SU-DHL-6 (cell line): ENCODE measurements around the gene OLFM2.
"Not testable (repeated sequence)": the region's sequence is repeated elsewhere in the genome, so short reads cannot be mapped to it uniquely, and the experiment has no call there.

Experiments
- H2AFZ ChIP-seq: fragments of 200-600 bp; sonication (generic); 2 replicates; pipeline ENCODE4 v1.6.1; 2014; ENCODE audit warnings: low read depth, mild to moderate bottlenecking, moderate library complexity, mixed read lengths, antibody characterized with exemption, low read length; ENCODE audit not compliant: severe bottlenecking
- H3F3A ChIP-seq: fragments of 200-600 bp; shearing (Covaris generic); 2 replicates; pipeline ENCODE4 v1.6.0; 2016; ENCODE audit warnings: antibody characterized with exemption, mild to moderate bottlenecking; ENCODE audit not compliant: insufficient read depth
- H3K27ac ChIP-seq: fragments of 200-600 bp; sonication (generic); 2 replicates; pipeline ENCODE4 v1.5.1; 2016; ENCODE audit warnings: low read depth, mild to moderate bottlenecking, low read length, moderate library complexity, mixed read lengths
- H3K27me3 ChIP-seq: fragments of 200-600 bp; sonication (generic), shearing (Covaris generic); 2 replicates; pipeline ENCODE4 v1.6.0; 2014; ENCODE audit warnings: mild to moderate bottlenecking, low read length
- H3K36me3 ChIP-seq: fragments of 200-600 bp; sonication (generic); 2 replicates; pipeline ENCODE4 v1.6.1; 2014; ENCODE audit warnings: mild to moderate bottlenecking, low read length, mixed read lengths
- H3K4me2 ChIP-seq: fragments of 300-600, 200-600 bp; shearing (Covaris generic), sonication (generic); 2 replicates; pipeline ENCODE4 v1.6.0; 2014; ENCODE audit warnings: low read length, low read depth, mild to moderate bottlenecking; ENCODE audit not compliant: poor library complexity, severe bottlenecking
- H3K4me3 ChIP-seq: fragments of 200-600 bp; sonication (generic); 2 replicates; pipeline ENCODE4 v1.5.1; 2014; ENCODE audit warnings: antibody characterized with exemption, low read length, mild to moderate bottlenecking, mixed read lengths; ENCODE audit not compliant: insufficient read depth, poor library complexity, severe bottlenecking
- H3K79me2 ChIP-seq: fragments of 200-600 bp; sonication (generic); 2 replicates; pipeline ENCODE4 v1.6.1; 2014; ENCODE audit warnings: mild to moderate bottlenecking, low read length, moderate library complexity; ENCODE audit not compliant: insufficient read depth
- H3K9ac ChIP-seq: fragments of 200-600 bp; sonication (generic); 2 replicates; pipeline ENCODE4 v1.7.0; 2014; ENCODE audit warnings: mild to moderate bottlenecking, low read length
- H3K9me2 ChIP-seq: fragments of 200-600 bp; sonication (generic); replicated peaks from 2 replicates; pipeline ENCODE4 v1.6.1; 2014; ENCODE audit warnings: low read length; ENCODE audit not compliant: insufficient read depth
- H3K9me3 ChIP-seq: fragments of 200-600 bp; sonication (generic); 2 replicates; pipeline ENCODE4 v1.6.1; 2014; ENCODE audit warnings: low read length, mixed read lengths; ENCODE audit not compliant: insufficient read depth
- H4K20me1 ChIP-seq: fragments of 200-600 bp; sonication (generic); 2 replicates; pipeline ENCODE4 v1.6.1; 2014; ENCODE audit warnings: low read depth, mild to moderate bottlenecking, antibody characterized with exemption, low read length, moderate library complexity, mixed read lengths
- EZH2phosphoT487 ChIP-seq: fragments of 200-600 bp; sonication (generic), shearing (Covaris generic); conservative IDR thresholded peaks from 2 replicates; pipeline ENCODE4 v1.6.1; 2018; ENCODE audit warnings: mild to moderate bottlenecking, antibody characterized with exemption, low read length, moderate library complexity, mixed read lengths
- TF ChIP-seq, protein P1 (sequence below): fragments of 200-600 bp; sonication (generic); IDR thresholded peaks from one replicate; pipeline ENCODE4 v1.5.1; 2017; ENCODE audit warnings: antibody characterized with exemption, mild to moderate bottlenecking, low read length, moderate library complexity; ENCODE audit not compliant: insufficient read depth, poor library complexity, severe bottlenecking

The OLFM2 gene

DNA sequence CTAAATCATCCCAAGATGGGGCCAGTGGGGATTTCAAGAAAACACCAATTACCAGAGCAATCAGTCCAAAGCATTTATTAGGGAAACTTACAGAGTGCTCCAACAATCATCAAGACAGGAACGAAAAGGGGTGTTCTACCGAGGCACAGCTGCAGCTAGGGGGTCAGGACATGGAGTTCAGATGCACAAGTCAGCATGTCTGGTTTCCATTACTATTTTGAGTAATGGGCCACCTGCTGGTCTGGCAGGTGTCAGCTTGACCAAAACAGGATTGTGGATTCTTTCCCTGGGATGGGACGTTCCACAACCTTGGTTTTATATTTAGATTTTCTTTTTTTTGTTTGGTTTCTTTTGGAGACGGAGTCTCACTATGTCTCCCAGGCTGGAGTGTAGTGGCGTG, 112.5 kb downstream of the OLFM2 start:
- Histone ChIP-seq H2AFZ (no peak overlapping the region), H3K9ac (no peak overlapping the region), H3K27ac (no peak overlapping the region), H3K27me3 (no peaks in the 10 kb centered on the region), H3F3A (no peaks in the 10 kb centered on the region; the same call in 1 of the 2 replicates), H3K9me3 (no peaks in the 10 kb centered on the region), H3K36me3 (no peaks in the 10 kb centered on the region), H3K4me3 (no peak overlapping the region), H3K4me2 (no peak overlapping the region), H4K20me1 (no peaks in the 10 kb centered on the region), H3K9me2 (no peaks in the 10 kb centered on the region), H3K79me2 (peaks cover 32% of the 10 kb centered on the region)
- TF ChIP-seq, protein P1, sequence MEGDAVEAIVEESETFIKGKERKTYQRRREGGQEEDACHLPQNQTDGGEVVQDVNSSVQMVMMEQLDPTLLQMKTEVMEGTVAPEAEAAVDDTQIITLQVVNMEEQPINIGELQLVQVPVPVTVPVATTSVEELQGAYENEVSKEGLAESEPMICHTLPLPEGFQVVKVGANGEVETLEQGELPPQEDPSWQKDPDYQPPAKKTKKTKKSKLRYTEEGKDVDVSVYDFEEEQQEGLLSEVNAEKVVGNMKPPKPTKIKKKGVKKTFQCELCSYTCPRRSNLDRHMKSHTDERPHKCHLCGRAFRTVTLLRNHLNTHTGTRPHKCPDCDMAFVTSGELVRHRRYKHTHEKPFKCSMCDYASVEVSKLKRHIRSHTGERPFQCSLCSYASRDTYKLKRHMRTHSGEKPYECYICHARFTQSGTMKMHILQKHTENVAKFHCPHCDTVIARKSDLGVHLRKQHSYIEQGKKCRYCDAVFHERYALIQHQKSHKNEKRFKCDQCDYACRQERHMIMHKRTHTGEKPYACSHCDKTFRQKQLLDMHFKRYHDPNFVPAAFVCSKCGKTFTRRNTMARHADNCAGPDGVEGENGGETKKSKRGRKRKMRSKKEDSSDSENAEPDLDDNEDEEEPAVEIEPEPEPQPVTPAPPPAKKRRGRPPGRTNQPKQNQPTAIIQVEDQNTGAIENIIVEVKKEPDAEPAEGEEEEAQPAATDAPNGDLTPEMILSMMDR: no peak
- TF ChIP-seq EZH2phosphoT487: no peak

DNA sequence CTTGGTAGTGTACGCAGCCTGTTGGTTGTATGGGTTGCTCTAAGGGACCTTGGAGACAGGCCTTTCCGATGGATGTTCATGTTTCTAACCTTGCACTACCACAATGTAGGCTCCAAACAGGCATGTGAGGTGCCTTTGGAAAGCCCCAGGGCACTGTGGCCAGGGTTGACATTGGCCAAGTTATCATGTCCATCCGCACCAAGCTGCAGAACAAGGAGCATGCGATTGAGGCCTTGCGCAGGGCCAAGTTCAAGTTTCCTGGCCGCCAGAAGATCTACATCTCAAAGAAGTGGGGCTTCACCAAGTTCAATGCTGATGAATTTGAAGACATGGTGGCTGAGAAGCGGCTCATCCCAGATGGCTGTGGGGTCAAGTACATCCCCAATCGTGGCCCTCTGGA, 116.3 kb downstream of the OLFM2 start:
- Histone ChIP-seq H2AFZ (peak overlapping the region; percentile 31), H3K27ac (0 out of 2 replicates have a peak overlapping the region, but pooled peaks have one; percentile 42), H3K36me3 (peaks cover 15% of the 10 kb centered on the region; the same call in 1 of the 2 replicates), H3K79me2 (peaks cover 35% of the 10 kb centered on the region), H3K9ac (peak overlapping the region; percentile 43), H3K4me3 (peak overlapping the region; percentile 54), H3K4me2 (peak overlapping the region; percentile 85)
- H3K27me3 ChIP-seq, H3K9me3 ChIP-seq, H3K9me2 ChIP-seq, H3F3A ChIP-seq, H4K20me1 ChIP-seq: not testable (repeated sequence)

DNA sequence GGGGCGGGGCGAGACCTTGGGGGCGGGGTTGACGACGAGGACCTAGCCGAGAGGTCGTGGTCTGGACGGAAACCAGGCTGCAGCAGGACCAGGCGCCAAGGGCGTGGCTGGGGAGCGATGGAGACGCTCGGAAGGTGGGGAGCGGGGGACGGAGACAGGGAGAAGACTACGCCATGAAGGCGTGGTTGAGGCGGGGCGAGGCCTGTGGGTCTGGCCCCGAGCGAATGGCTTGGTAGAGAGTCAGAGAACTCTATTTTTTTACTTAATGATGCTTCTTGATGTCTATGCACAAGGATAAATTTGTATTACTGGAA, 116.8 kb downstream of the OLFM2 start:
- Histone ChIP-seq H2AFZ (peak overlapping the region; percentile 31), H3K9me2 (no peaks in the 10 kb centered on the region), H3K4me3 (peak overlapping the region; percentile 54), H4K20me1 (no peaks in the 10 kb centered on the region), H3K9ac (peak overlapping the region; percentile 43), H3K4me2 (peak overlapping the region; percentile 85), H3K27ac (peak overlapping the region; percentile 42; the same call in 1 of the 2 replicates), H3K9me3 (peaks cover 8% of the 10 kb centered on the region; the same call in 1 of the 2 replicates), H3F3A (no peaks in the 10 kb centered on the region; the same call in 1 of the 2 replicates), H3K27me3 (no peaks in the 10 kb centered on the region), H3K36me3 (peaks cover 15% of the 10 kb centered on the region; the same call in 1 of the 2 replicates), H3K79me2 (peaks cover 35% of the 10 kb centered on the region)
- no peak for TF ChIP-seq EZH2phosphoT487
- TF ChIP-seq, protein P1: no peak

DNA sequence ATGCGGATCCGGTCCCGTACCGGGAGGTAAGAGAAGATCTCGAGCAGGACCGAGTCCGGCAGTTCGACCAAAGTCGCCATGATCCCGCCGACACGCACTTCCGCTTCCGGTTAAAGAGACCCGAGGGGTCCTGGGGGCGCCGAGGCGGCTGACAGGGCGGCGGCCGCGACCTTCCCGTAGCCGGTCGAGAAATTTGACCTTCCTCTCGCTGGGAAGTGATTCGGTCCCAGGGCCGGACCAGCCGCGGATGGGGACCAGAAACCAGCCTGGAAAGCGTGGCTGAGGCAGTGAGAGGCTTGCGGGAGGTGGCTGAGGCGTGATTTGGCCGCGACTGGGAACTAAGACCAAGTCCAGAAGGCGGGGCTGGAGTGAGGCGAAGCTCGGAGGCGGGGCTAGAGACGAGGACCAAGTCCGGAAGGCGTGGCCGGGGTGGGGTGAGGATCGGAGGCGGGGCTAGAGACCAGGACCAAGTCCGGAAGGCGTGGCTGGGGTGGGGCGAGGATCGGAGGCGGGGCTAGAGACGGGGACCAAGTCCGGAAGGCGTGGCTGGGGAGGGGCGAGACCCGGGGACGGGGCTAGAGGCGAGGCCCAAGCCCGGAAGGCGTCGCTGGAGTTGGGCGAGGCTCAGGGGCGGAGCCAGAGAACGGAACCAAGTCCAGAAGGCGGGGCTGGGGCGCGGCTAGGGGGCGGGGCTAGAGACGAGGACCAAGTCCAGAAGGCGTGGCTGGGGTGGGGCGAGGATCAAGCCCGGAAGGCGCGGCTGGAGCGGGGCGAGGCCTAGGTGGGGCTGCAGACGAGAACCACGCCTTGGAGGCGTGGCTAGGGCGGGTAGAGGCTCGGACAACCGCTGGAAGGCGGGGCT, 117.3 kb downstream of the OLFM2 start, which contains the start of gene FBXL12:
Gene FBXL12, minus strand, starts transcription at position 346 of the 862 bp plus-strand sequence. Its CDS starts 266 bp downstream, at position 80.
- Histone ChIP-seq H3K27ac (peak within 1 kb of the TSS; percentile 82), H3K4me2 (peak within 1 kb of the TSS; percentile 85), H3K79me2 (peaks cover 36% of the 10 kb centered on the region), H4K20me1 (no peaks in the 10 kb centered on the region), H3K9me2 (no peaks in the 10 kb centered on the region), H3K9me3 (peaks cover 8% of the 10 kb centered on the region; the same call in 1 of the 2 replicates), H2AFZ (peak within 1 kb of the TSS; percentile 91), H3K4me3 (peak within 1 kb of the TSS; percentile 92), H3K27me3 (no peaks in the 10 kb centered on the region), H3K9ac (peak within 1 kb of the TSS; percentile 83), H3K36me3 (peaks cover 15% of the 10 kb centered on the region; the same call in 1 of the 2 replicates), H3F3A (no peaks in the 10 kb centered on the region; the same call in 1 of the 2 replicates)
- TF ChIP-seq, protein P1: no peak
- no peak for TF ChIP-seq EZH2phosphoT487
